ENCODE results near the gene KLRF2. TPM values are rescaled to one million over a fixed set of nuclear protein-coding genes. Genes with fewer than 3 reads are reported as not detected.

KLRF2 gene, protein sequence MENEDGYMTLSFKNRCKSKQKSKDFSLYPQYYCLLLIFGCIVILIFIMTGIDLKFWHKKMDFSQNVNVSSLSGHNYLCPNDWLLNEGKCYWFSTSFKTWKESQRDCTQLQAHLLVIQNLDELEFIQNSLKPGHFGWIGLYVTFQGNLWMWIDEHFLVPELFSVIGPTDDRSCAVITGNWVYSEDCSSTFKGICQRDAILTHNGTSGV
- under 1 TPM in 1 of 3 donors, not detected in 2; 0.43 TPM for total RNA-seq
- long read RNA-seq, donor 1: 0 reads
- long read RNA-seq, donor 2: 0 reads

- no peak within 1 kb of the TSS for H3K4me3 ChIP-seq
- H3K36me3 ChIP-seq (ENCODE audit: low read depth): no peaks in the 10 kb centered on the region
- no peak for TF ChIP-seq CTCF (IDR thresholded peaks at IDR 0.05)
- no peaks in the 10 kb centered on the region for H3K4me1 ChIP-seq (ENCODE audit: low read depth)
- intact Hi-C loops (cut with DNase I, micrococcal nuclease): no loop called here
- DNase-seq (no peak), ATAC-seq (no peak)
- no peaks in the 10 kb centered on the region for H3K9me3 ChIP-seq
Observed at GRCh38 chr12:9881246-9881645, at the start of gene KLRF2. Gene KLRF2, plus strand, starts transcription at chr12:9881489. Its CDS starts 107 bp downstream, at chr12:9881596.

- no peak for TF ChIP-seq CTCF (IDR thresholded peaks at IDR 0.05)
- ATAC-seq: no peak
- intact Hi-C loops (cut with DNase I, micrococcal nuclease): no loop called here
- no peak for DNase-seq
- Histone ChIP-seq H3K36me3 (ENCODE audit: low read depth) (no peaks in the 10 kb centered on the region), H3K9me3 (no peaks in the 10 kb centered on the region), H3K4me1 (ENCODE audit: low read depth) (no peaks in the 10 kb centered on the region), H3K4me3 (no peak overlapping the region)
Observed at GRCh38 chr12:9831720-9832119, 49.6 kb upstream of the KLRF2 start.

- Histone ChIP-seq H3K4me1 (ENCODE audit: low read depth) (no peaks in the 10 kb centered on the region), H3K9me3 (no peaks in the 10 kb centered on the region), H3K4me3 (no peak overlapping the region), H3K36me3 (ENCODE audit: low read depth) (no peaks in the 10 kb centered on the region)
- ATAC-seq: no peak
- intact Hi-C loops (cut with DNase I, micrococcal nuclease): no loop called here
- no peak for TF ChIP-seq CTCF (IDR thresholded peaks at IDR 0.05)
- no peak for DNase-seq
Observed at GRCh38 chr12:9843407-9843806, 37.9 kb upstream of the KLRF2 start.

DNA sequence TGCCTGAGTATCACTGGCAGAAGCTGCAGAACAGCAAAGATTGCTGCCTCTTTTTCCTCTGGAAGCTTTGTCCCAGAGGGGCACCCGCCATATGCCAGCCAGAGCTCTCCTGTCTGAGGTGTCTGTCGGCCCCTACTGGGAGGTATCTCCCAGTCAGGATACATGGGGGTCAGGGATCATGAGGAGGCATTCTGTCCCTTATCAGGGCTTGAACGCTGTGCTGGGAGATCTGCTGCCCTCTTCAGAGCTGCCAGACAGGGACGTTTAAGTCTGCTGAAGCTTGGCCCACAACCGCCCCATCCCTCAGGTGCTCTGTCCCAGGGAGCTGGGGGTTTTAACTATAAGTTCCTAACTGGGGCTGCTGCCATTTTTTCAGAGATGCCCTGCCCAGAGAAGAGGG is 32.4 kb upstream of the KLRF2 start:
- DNase-seq (no peak), ATAC-seq (no peak)
- Histone ChIP-seq H3K36me3 (ENCODE audit: low read depth) (no peaks in the 10 kb centered on the region), H3K4me1 (ENCODE audit: low read depth) (no peaks in the 10 kb centered on the region), H3K4me3 (no peak overlapping the region), H3K9me3 (no peaks in the 10 kb centered on the region)
- TF ChIP-seq CTCF (IDR thresholded peaks at IDR 0.05): no peak
- intact Hi-C loops (cut with DNase I, micrococcal nuclease): no loop called here

- H3K4me3 ChIP-seq: no peak overlapping the region
- no peak for ATAC-seq
- intact Hi-C loops (cut with DNase I, micrococcal nuclease): no loop called here
Observed at GRCh38 chr12:9851050-9851449, 30.2 kb upstream of the KLRF2 start.

More at GRCh38 chr12:9851050-9851449, 30.2 kb upstream of the KLRF2 start:
- Histone ChIP-seq H3K36me3 (ENCODE audit: low read depth) (no peaks in the 10 kb centered on the region), H3K4me1 (ENCODE audit: low read depth) (no peaks in the 10 kb centered on the region), H3K9me3 (no peaks in the 10 kb centered on the region)
- DNase-seq: no peak
- TF ChIP-seq CTCF (IDR thresholded peaks at IDR 0.05): no peak
